Endothelial cell of umbilical vein (primary cell): ENCODE measurements around the gene LBHD2. TPM values are rescaled to one million over a fixed set of nuclear protein-coding genes. Genes with fewer than 3 reads are reported as not detected.

Experiments used
- BruUV-seq: library from RNA; stranded (reverse); fragments of 400-500 nt; replicated peaks from 2 replicates; lab custom pipeline; 2021; lab: Mats Ljungman, UMichigan
- CTCF ChIA-PET: fragments of 300-600, 350-600 bp; sonication (Branson Sonifier 250); formaldehyde crosslinking; loops from one replicate; lab custom pipeline; 2021; ENCODE audit warnings: antibody characterized with exemption, inconsistent platforms; lab: Charles Lee
- POLR2A ChIA-PET: fragments of 300-600, 350-600 bp; sonication (Branson Sonifier 250); formaldehyde crosslinking; loops from one replicate; lab custom pipeline; 2021; ENCODE audit warnings: antibody characterized with exemption, inconsistent platforms; lab: Charles Lee
- DNase-seq: peaks from one replicate; pipeline ENCODE4 v3.0.0-alpha.2; 2011; ENCODE audit warnings: low read depth, low spot score
- FAIRE-seq: peaks from 2 replicates; lab custom pipeline; 2011; peaks lifted over from hg19 to GRCh38; lab: Jason Lieb, UNC
- H2AFZ ChIP-seq: 2 replicates; pipeline ENCODE4 v1.6.0; 2012; ENCODE audit warnings: low read depth, low read length, control low read depth, inconsistent platforms
- H3K27ac ChIP-seq: 2 replicates; pipeline ENCODE4 v1.5.1; 2011; ENCODE audit warnings: low read depth, mild to moderate bottlenecking, control low read depth, low read length, moderate library complexity; ENCODE audit not compliant: insufficient read depth
- H3K27me3 ChIP-seq, 2 experiments: 2 replicates each; pipeline versions ENCODE4 v1.6.0 to v1.6.1; 2011; ENCODE audit warnings: low read length in 2 of 2, mixed read lengths in 1 of 2; ENCODE audit not compliant: control insufficient read depth in 2 of 2, insufficient read depth in 2 of 2
- H3K36me3 ChIP-seq, 2 experiments: 2 replicates in 1 of 2; 3 replicates in 1 of 2; pipeline ENCODE4 v1.5.1; 2011; ENCODE audit warnings: low read length in 2 of 2, mild to moderate bottlenecking in 1 of 2, moderate library complexity in 1 of 2; ENCODE audit not compliant: control insufficient read depth in 2 of 2, insufficient read depth in 2 of 2; ENCODE audit errors: extremely low read depth in 1 of 2
- H3K4me1 ChIP-seq: 3 replicates; pipeline ENCODE4 v1.5.1; 2011; ENCODE audit warnings: mild to moderate bottlenecking, low read length; ENCODE audit not compliant: control insufficient read depth, insufficient read depth; ENCODE audit errors: extremely low read depth
- H3K4me2 ChIP-seq: 2 replicates; pipeline ENCODE4 v1.6.1; 2011; ENCODE audit warnings: low read length, control low read depth, mixed read lengths; ENCODE audit not compliant: insufficient read depth
- H3K4me3 ChIP-seq, 3 experiments: fragments of 200-600 bp in 1 of 3; sonication (generic), shearing (Covaris generic) in 1 of 3; replicated peaks in 1 of 3; 2 replicates each; pipeline ENCODE4 v1.5.1; 2011 to 2016; ENCODE audit warnings: control low read depth in 3 of 3, low read length in 3 of 3, mild to moderate bottlenecking in 2 of 3, inconsistent platforms in 1 of 3, low read depth in 1 of 3, moderate library complexity in 1 of 3; ENCODE audit not compliant: insufficient read depth in 1 of 3
- H3K79me2 ChIP-seq: 2 replicates; pipeline ENCODE4 v1.6.0; 2012; ENCODE audit warnings: low read length, inconsistent platforms; ENCODE audit not compliant: control insufficient read depth, insufficient read depth
- H3K9ac ChIP-seq: replicated peaks from 2 replicates; pipeline ENCODE3; 2011; ENCODE audit warnings: low read length, control low read depth; ENCODE audit not compliant: insufficient read depth; ENCODE audit errors: extremely low read depth
- H3K9me1 ChIP-seq: replicated peaks from 3 replicates; pipeline ENCODE4 v1.6.0; 2011; ENCODE audit warnings: mild to moderate bottlenecking, low read length; ENCODE audit not compliant: control insufficient read depth, insufficient read depth; ENCODE audit errors: extremely low read depth
- H3K9me3 ChIP-seq: replicated peaks from 2 replicates; pipeline ENCODE4 v1.5.1; 2012; ENCODE audit warnings: low read length, inconsistent platforms; ENCODE audit not compliant: control insufficient read depth, insufficient read depth
- H4K20me1 ChIP-seq: replicated peaks from 2 replicates; pipeline ENCODE3; 2011; ENCODE audit warnings: mild to moderate bottlenecking, low read length; ENCODE audit not compliant: control insufficient read depth, insufficient read depth; ENCODE audit errors: extremely low read depth
- CTCF ChIP-seq, 2 donors: IDR thresholded peaks; 1 replicate in 1 of 2; 2 replicates in 1 of 2; pipeline ENCODE4 v1.5.1; 2011; ENCODE audit warnings: low read length in 2 of 2, mild to moderate bottlenecking in 2 of 2, moderate library complexity in 2 of 2, control low read depth in 1 of 2, inconsistent platforms in 1 of 2, low read depth in 1 of 2; ENCODE audit not compliant: insufficient read depth in 1 of 2; ENCODE audit errors: extremely low read depth in 1 of 2
- FOS ChIP-seq: IDR thresholded peaks from 2 replicates; pipeline ENCODE4 v1.6.1; 2011; ENCODE audit warnings: mild to moderate bottlenecking, low read length, moderate library complexity, borderline replicate concordance; ENCODE audit not compliant: insufficient read depth
- dilution Hi-C: fragments of 300-500 bp; cut with MboI; formaldehyde crosslinking; loops from one replicate; pipeline ENCODE4 v1.15.0; 2019; ENCODE audit warnings: low sequenced_read_pairs; ENCODE audit not compliant: extremely low pct_ligation_motif_present
- intact Hi-C: fragments of 100-400 bp; cut with micrococcal nuclease; formaldehyde crosslinking; loops from one replicate; pipeline ENCODE4 v1.10.0; 2022
- polyA plus RNA-seq, 4 experiments: library from polyadenylated mRNA; depleted of rRNA in 3 of 4; stranded (reverse) in 3 of 4; unstranded in 1 of 4; fragments of >200 nt; gene quantifications; 2 replicates each; pipeline versions ENCODE4 v1.2.1 to v1.2.3, GENCODE V29; 2011 to 2012; ENCODE audit warnings: missing spikeins in 1 of 4
- total RNA-seq: library from RNA; stranded (reverse); gene quantifications from 2 replicates; pipeline ENCODE4 v1.2.3, GENCODE V29; 2021

LBHD2 gene
- total and polyA plus RNA-seq, 2 donors (not counting 3 experiments of a cell fraction or from before 2014, with no cell fraction given), result not detected

- POLR2A ChIA-PET, result interaction anchor here (0.6 kb wide), 1 partner anchor 320 kb away, joined by 4 read pairs; no protein-coding TSS in a partner anchor
- no TSS peak for BruUV-seq
Observed at GRCh38 chr14:103128631-103129300, 44.8 kb downstream of the LBHD2 start.

More at GRCh38 chr14:103128631-103129300, 44.8 kb downstream of the LBHD2 start:
- H3K4me3 ChIP-seq, result no peak overlapping the region
- dilution Hi-C loops (no loop called here), intact Hi-C loops (loop anchor here (10.0 kb wide), 1 partner anchor 256 kb away; the partner anchor contains the start of gene MARK3)
- CTCF ChIA-PET, result interaction anchor here (6.9 kb wide), 1 partner anchor 24 kb away, joined by 86 read pairs; no protein-coding TSS in a partner anchor
- no peaks in the 10 kb centered on the region for H3K79me2 ChIP-seq
- no peaks in the 10 kb centered on the region for H3K27me3 ChIP-seq
- H3K4me2 ChIP-seq, result no peak overlapping the region
- H4K20me1 ChIP-seq, result no peaks in the 10 kb centered on the region
- H3K27ac ChIP-seq, result no peak overlapping the region
- no peak for FAIRE-seq
- DNase-seq, result no peak
- H3K9ac ChIP-seq, result no peak overlapping the region
- H2AFZ ChIP-seq, result no peak overlapping the region
- peaks cover 0 to 18% of the 10 kb centered on the region in 2 experiments for H3K36me3 ChIP-seq
- peaks cover 19% of the 10 kb centered on the region for H3K4me1 ChIP-seq
- no peaks in the 10 kb centered on the region for H3K9me1 ChIP-seq
- no peak for TF ChIP-seq CTCF (IDR thresholded peaks at IDR 0.05; ENCODE audit: extremely low read depth in 1 of 2, insufficient read depth in 1 of 2, low read depth in 1 of 2, low read length in 2 of 2)
- peak; percentile 27 for TF ChIP-seq FOS
- H3K9me3 ChIP-seq, result no peaks in the 10 kb centered on the region
